ENCODE measurements around the gene C1orf174. TPM values are rescaled to one million over a fixed set of nuclear protein-coding genes. Genes with fewer than 3 reads are reported as not detected.

The C1orf174 gene
- polyA plus RNA-seq, 3 donors = 19.1 to 46.0 (median 21.3) TPM

DNA sequence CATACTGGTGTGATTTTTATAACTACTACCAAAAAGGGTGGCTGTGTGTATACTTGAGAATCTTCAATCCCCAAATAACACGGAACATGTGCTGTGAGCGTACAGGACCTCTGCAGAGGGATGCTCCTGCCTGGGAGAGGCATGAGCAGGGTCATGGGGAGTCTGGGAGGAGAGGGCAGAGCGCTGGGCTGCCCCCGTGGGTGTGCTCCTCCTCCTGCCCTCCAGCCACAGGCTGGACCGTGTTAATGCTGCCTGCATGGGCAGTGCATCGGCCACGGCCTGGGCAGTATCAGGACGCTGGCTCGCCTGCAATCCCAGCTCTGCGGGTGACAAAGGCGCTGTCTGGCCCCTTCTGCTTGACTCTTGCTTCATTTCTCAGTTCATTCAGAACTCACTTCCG is 49.2 kb downstream of the C1orf174 start:
- Mint-ChIP-seq H3K27me3 (ENCODE audit: low read depth in 3 of 3) (peaks cover 0 to 5% (median 3%) of the 10 kb centered on the region in 3 donors), H3K4me3 (no peak overlapping the region), H3K9me3 (no peaks in the 10 kb centered on the region), H3K27ac (no peak overlapping the region), H3K36me3 (peaks cover 45 to 47% of the 10 kb centered on the region in 2 donors), H3K4me1 (peaks cover 13% of the 10 kb centered on the region)
- peaks cover 29 to 62% of the 10 kb centered on the region in 2 donors for H3K36me3 ChIP-seq (replicated peaks in 1 of 2; ENCODE audit: control insufficient read depth in 1 of 2, insufficient read depth in 2 of 2, low read length in 2 of 2)
- TF ChIP-seq, protein P1, sequence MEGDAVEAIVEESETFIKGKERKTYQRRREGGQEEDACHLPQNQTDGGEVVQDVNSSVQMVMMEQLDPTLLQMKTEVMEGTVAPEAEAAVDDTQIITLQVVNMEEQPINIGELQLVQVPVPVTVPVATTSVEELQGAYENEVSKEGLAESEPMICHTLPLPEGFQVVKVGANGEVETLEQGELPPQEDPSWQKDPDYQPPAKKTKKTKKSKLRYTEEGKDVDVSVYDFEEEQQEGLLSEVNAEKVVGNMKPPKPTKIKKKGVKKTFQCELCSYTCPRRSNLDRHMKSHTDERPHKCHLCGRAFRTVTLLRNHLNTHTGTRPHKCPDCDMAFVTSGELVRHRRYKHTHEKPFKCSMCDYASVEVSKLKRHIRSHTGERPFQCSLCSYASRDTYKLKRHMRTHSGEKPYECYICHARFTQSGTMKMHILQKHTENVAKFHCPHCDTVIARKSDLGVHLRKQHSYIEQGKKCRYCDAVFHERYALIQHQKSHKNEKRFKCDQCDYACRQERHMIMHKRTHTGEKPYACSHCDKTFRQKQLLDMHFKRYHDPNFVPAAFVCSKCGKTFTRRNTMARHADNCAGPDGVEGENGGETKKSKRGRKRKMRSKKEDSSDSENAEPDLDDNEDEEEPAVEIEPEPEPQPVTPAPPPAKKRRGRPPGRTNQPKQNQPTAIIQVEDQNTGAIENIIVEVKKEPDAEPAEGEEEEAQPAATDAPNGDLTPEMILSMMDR (IDR thresholded peaks at IDR 0.05) = no peak
- H3K9ac ChIP-seq (ENCODE audit: insufficient read depth, low read length, poor library complexity, severe bottlenecking) = no peak overlapping the region
- intact Hi-C loops (cut with micrococcal nuclease) = no loop called here
- H4K20me1 ChIP-seq (ENCODE audit: insufficient read depth, low read length) = peaks cover 24% of the 10 kb centered on the region
- H3K4me1 ChIP-seq (ENCODE audit: control insufficient read depth in 1 of 2, insufficient read depth in 2 of 2, low read length in 2 of 2) = peaks cover 4 to 5% of the 10 kb centered on the region in 2 donors
- H3K4me2 ChIP-seq (replicated peaks; ENCODE audit: extremely low read depth, low read length, poor library complexity, severe bottlenecking) = no peak overlapping the region
- H3K27me3 ChIP-seq (ENCODE audit: control insufficient read depth in 2 of 2, insufficient read depth in 2 of 2, low read length in 2 of 2) = no peaks in the 10 kb centered on the region
- H3K4me3 ChIP-seq (replicated peaks in 1 of 3; ENCODE audit: low read depth in 2 of 3, low read length in 3 of 3) = no peak overlapping the region
- H3K27ac ChIP-seq (ENCODE audit: low read depth in 1 of 2, low read length in 2 of 2) = no peak overlapping the region
- H2AFZ ChIP-seq (ENCODE audit: insufficient read depth, low read depth, low read length, poor library complexity, severe bottlenecking) = no peak overlapping the region
- DNase-seq = no peak
- whole genome bisulfite sequencing (ENCODE audit: insufficient coverage) = 88% methylated on average over 8 of the region's 12 CpGs
- H3K79me2 ChIP-seq (ENCODE audit: insufficient read depth, low read length) = peaks cover 9% of the 10 kb centered on the region
- no peaks in the 10 kb centered on the region for H3K9me3 ChIP-seq (replicated peaks in 1 of 2; ENCODE audit: control insufficient read depth in 1 of 2, insufficient read depth in 1 of 2, low read length in 2 of 2)

DNA sequence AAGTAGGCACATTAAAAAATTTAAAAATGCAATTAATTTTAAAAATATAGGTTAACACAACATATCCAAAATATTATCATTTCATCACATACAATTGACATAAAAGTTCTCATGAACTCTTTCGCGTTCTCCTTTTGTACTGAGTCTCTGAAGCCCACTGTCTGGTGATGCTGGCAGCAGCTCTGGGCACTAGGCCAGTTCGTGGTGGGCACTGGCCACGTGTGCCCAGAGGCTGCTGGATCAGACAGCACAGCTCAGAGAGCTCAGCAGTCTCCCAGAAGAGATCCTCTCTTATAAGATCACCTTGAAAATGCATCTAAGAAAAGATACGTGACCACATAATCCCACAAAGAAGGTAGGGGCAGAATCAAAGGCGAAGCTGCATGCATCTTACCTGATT is 53.0 kb downstream of the C1orf174 start:
- H3K9me3 ChIP-seq (replicated peaks in 1 of 2; ENCODE audit: control insufficient read depth in 1 of 2, insufficient read depth in 1 of 2, low read length in 2 of 2) = no peaks in the 10 kb centered on the region
- H3K4me2 ChIP-seq (replicated peaks; ENCODE audit: extremely low read depth, low read length, poor library complexity, severe bottlenecking) = no peak overlapping the region
- intact Hi-C loops (cut with micrococcal nuclease) = no loop called here
- Mint-ChIP-seq H3K4me1 (peaks cover 11% of the 10 kb centered on the region), H3K9me3 (no peaks in the 10 kb centered on the region), H3K36me3 (peaks cover 54 to 72% of the 10 kb centered on the region in 2 donors), H3K27me3 (ENCODE audit: low read depth in 3 of 3) (peaks cover 0 to 3% (median 0%) of the 10 kb centered on the region in 3 donors), H3K27ac (no peak overlapping the region), H3K4me3 (no peak overlapping the region)
- no peaks in the 10 kb centered on the region for H3K79me2 ChIP-seq (ENCODE audit: insufficient read depth, low read length)
- peaks cover 38 to 69% of the 10 kb centered on the region in 2 donors for H3K36me3 ChIP-seq (replicated peaks in 1 of 2; ENCODE audit: control insufficient read depth in 1 of 2, insufficient read depth in 2 of 2, low read length in 2 of 2)
- no peaks in the 10 kb centered on the region for H3K27me3 ChIP-seq (ENCODE audit: control insufficient read depth in 2 of 2, insufficient read depth in 2 of 2, low read length in 2 of 2)
- WGBS (ENCODE audit: insufficient coverage) = 72% methylated on average over 4 of the region's 6 CpGs
- no peak overlapping the region for H2AFZ ChIP-seq (ENCODE audit: insufficient read depth, low read depth, low read length, poor library complexity, severe bottlenecking)
- no peak for DNase-seq
- TF ChIP-seq, protein P1 (IDR thresholded peaks at IDR 0.05) = no peak
- H3K9ac ChIP-seq (ENCODE audit: insufficient read depth, low read length, poor library complexity, severe bottlenecking) = no peak overlapping the region
- H3K4me1 ChIP-seq (ENCODE audit: control insufficient read depth in 1 of 2, insufficient read depth in 2 of 2, low read length in 2 of 2) = peaks cover 5 to 10% of the 10 kb centered on the region in 2 donors
- no peak overlapping the region for H3K4me3 ChIP-seq (replicated peaks in 1 of 3; ENCODE audit: low read depth in 2 of 3, low read length in 3 of 3)
- no peak overlapping the region for H3K27ac ChIP-seq (ENCODE audit: low read depth in 1 of 2, low read length in 2 of 2)
- peaks cover 1% of the 10 kb centered on the region for H4K20me1 ChIP-seq (ENCODE audit: insufficient read depth, low read length)
